ENCODE data around the gene OR8D2. TPM values are rescaled to one million over a fixed set of nuclear protein-coding genes. Genes with fewer than 3 reads are reported as not detected.

OR8D2 gene
- total and polyA plus RNA-seq, 2 donors (not counting 3 experiments of a cell fraction or from before 2014, with no cell fraction given): not detected

DNA sequence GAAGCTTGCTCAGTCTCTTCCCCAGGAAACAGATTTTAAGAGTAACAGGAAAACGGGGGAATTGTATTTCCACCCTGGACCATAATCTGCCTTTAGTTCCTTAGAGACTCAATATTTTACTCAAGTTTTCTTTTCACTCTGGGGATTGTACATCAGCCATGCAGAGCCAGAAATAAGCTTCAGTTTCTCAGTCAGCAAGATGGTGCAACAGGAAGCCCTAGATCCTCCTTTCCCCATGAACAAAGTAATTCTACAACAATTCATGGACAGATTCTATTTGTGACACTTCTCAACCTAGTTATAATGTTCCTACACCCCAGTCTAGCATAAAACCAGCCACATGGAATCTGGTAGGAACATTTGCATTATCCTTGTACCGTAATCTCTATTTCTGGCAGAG, 39.6 kb upstream of the OR8D2 start:
- Histone ChIP-seq H3K27me3 (ENCODE audit: control insufficient read depth in 2 of 2, insufficient read depth in 2 of 2, low read length in 2 of 2) (no peaks in the 10 kb centered on the region), H4K20me1 (replicated peaks; ENCODE audit: control insufficient read depth, extremely low read depth, insufficient read depth, low read length) (no peaks in the 10 kb centered on the region), H3K9me3 (replicated peaks; ENCODE audit: control insufficient read depth, insufficient read depth, low read length) (no peaks in the 10 kb centered on the region), H3K4me1 (ENCODE audit: control insufficient read depth, extremely low read depth, insufficient read depth, low read length) (no peaks in the 10 kb centered on the region), H3K36me3 (ENCODE audit: control insufficient read depth in 2 of 2, extremely low read depth in 1 of 2, insufficient read depth in 2 of 2, low read length in 2 of 2) (no peaks in the 10 kb centered on the region), H3K4me2 (ENCODE audit: insufficient read depth, low read length) (no peak overlapping the region), H3K4me3 (replicated peaks in 1 of 3; ENCODE audit: insufficient read depth in 1 of 3, low read depth in 1 of 3, low read length in 3 of 3) (no peak overlapping the region), H3K79me2 (ENCODE audit: control insufficient read depth, insufficient read depth, low read length) (no peaks in the 10 kb centered on the region), H2AFZ (ENCODE audit: low read depth, low read length) (no peak overlapping the region), H3K9ac (replicated peaks; ENCODE audit: extremely low read depth, insufficient read depth, low read length) (no peak overlapping the region), H3K9me1 (replicated peaks; ENCODE audit: control insufficient read depth, extremely low read depth, insufficient read depth, low read length) (no peaks in the 10 kb centered on the region), H3K27ac (ENCODE audit: insufficient read depth, low read depth, low read length) (no peak overlapping the region)
- FAIRE-seq: no peak
- TF ChIP-seq FOS (IDR thresholded peaks at IDR 0.05; ENCODE audit: borderline replicate concordance, insufficient read depth, low read length) (no peak), EZH2 (IDR thresholded peaks at IDR 0.05; ENCODE audit: borderline replicate concordance, low read depth, low read length, severe bottlenecking) (no peak), JUN (IDR thresholded peaks at IDR 0.05; ENCODE audit: borderline replicate concordance, insufficient read depth, insufficient read length, low read depth) (no peak), GATA2 (IDR thresholded peaks at IDR 0.05; ENCODE audit: insufficient read depth, insufficient read length, low read depth, low read length) (no peak), MYC (IDR thresholded peaks at IDR 0.05; ENCODE audit: low read depth, low read length) (no peak), POLR2AphosphoS5 (IDR thresholded peaks at IDR 0.05; ENCODE audit: insufficient read depth, low read depth, low read length) (no peak)
- no TSS peak for BruUV-seq (replicated peaks)
- ChIA-PET POLR2A (no interaction called here), CTCF (no interaction called here)
- dilution Hi-C loops (cut with MboI; ENCODE audit: extremely low pct_ligation_motif_present, low sequenced_read_pairs) (no loop called here), intact Hi-C loops (cut with micrococcal nuclease) (no loop called here)
- DNase-seq (ENCODE audit: low read depth, low spot score): no peak

- FAIRE-seq (no peak), DNase-seq (ENCODE audit: low read depth, low spot score) (no peak)
- POLR2A ChIA-PET: no interaction called here
- CTCF ChIA-PET: no interaction called here
- no peak overlapping the region for H2AFZ ChIP-seq (ENCODE audit: low read depth, low read length)
- no peak for TF ChIP-seq EZH2 (IDR thresholded peaks at IDR 0.05; ENCODE audit: borderline replicate concordance, low read depth, low read length, severe bottlenecking)
- TF ChIP-seq POLR2A (IDR thresholded peaks at IDR 0.05; ENCODE audit: low read depth, low read length): no peak
- no peak for TF ChIP-seq MAX (IDR thresholded peaks at IDR 0.05; ENCODE audit: insufficient read depth, insufficient read length)
- TF ChIP-seq MYC (IDR thresholded peaks at IDR 0.05; ENCODE audit: low read depth, low read length): no peak
- no peak for TF ChIP-seq GATA2 (IDR thresholded peaks at IDR 0.05; ENCODE audit: insufficient read depth, insufficient read length, low read depth, low read length)
- TF ChIP-seq JUN (IDR thresholded peaks at IDR 0.05; ENCODE audit: borderline replicate concordance, insufficient read depth, insufficient read length, low read depth): no peak
- TF ChIP-seq POLR2AphosphoS5 (IDR thresholded peaks at IDR 0.05; ENCODE audit: insufficient read depth, low read depth, low read length): no peak
- no peaks in the 10 kb centered on the region for H3K27me3 ChIP-seq (ENCODE audit: control insufficient read depth in 2 of 2, insufficient read depth in 2 of 2, low read length in 2 of 2)
- intact Hi-C loops (cut with micrococcal nuclease) (no loop called here), dilution Hi-C loops (cut with MboI; ENCODE audit: extremely low pct_ligation_motif_present, low sequenced_read_pairs) (no loop called here)
- no peak overlapping the region for H3K4me3 ChIP-seq (replicated peaks in 1 of 3; ENCODE audit: insufficient read depth in 1 of 3, low read depth in 1 of 3, low read length in 3 of 3)
- no TSS peak for BruUV-seq (replicated peaks)
- no peak overlapping the region for H3K4me2 ChIP-seq (ENCODE audit: insufficient read depth, low read length)
- no peaks in the 10 kb centered on the region for H4K20me1 ChIP-seq (replicated peaks; ENCODE audit: control insufficient read depth, extremely low read depth, insufficient read depth, low read length)
- no peaks in the 10 kb centered on the region for H3K36me3 ChIP-seq (ENCODE audit: control insufficient read depth in 2 of 2, extremely low read depth in 1 of 2, insufficient read depth in 2 of 2, low read length in 2 of 2)
- no peak overlapping the region for H3K9ac ChIP-seq (replicated peaks; ENCODE audit: extremely low read depth, insufficient read depth, low read length)
- H3K9me1 ChIP-seq (replicated peaks; ENCODE audit: control insufficient read depth, extremely low read depth, insufficient read depth, low read length): no peaks in the 10 kb centered on the region
- H3K79me2 ChIP-seq (ENCODE audit: control insufficient read depth, insufficient read depth, low read length): no peaks in the 10 kb centered on the region
- no peaks in the 10 kb centered on the region for H3K4me1 ChIP-seq (ENCODE audit: control insufficient read depth, extremely low read depth, insufficient read depth, low read length)
- no peaks in the 10 kb centered on the region for H3K9me3 ChIP-seq (replicated peaks; ENCODE audit: control insufficient read depth, insufficient read depth, low read length)
- no peak overlapping the region for H3K27ac ChIP-seq (ENCODE audit: insufficient read depth, low read depth, low read length)
These were observed 26.4 kb upstream of the OR8D2 start for GRCh38 chr11:124346311-124346955.

Measured in endothelial cell of umbilical vein (primary cell).